Body of pancreas (tissue), 4 donors: ENCODE data around the gene DNAJB1. TPM values are rescaled to one million over a fixed set of nuclear protein-coding genes. Genes with fewer than 3 reads are reported as not detected.

ENCODE experiments used
- ATAC-seq: fragments of 150-250 bp; one replicate; pipeline ENCODE4 v1.9.1; 2016
- DNase-seq, 4 donors: peaks; one replicate each; pipeline ENCODE4 v3.0.0-alpha.2; 2019
- H3K27ac ChIP-seq, 4 donors: fragments of 200-600 bp; sonication (generic); 1 replicate in 3 of 4; 2 replicates in 1 of 4; pipeline versions ENCODE4 v1.5.1 to v1.6.1; 2016 to 2019; ENCODE audit warnings: mild to moderate bottlenecking in 1 of 4, mixed read lengths in 1 of 4, moderate library complexity in 1 of 4
- H3K27me3 ChIP-seq, 2 donors: fragments of 200-600 bp; sonication (generic); one replicate each; pipeline ENCODE4 v1.6.0; 2016; ENCODE audit warnings: mild to moderate bottlenecking in 1 of 2
- H3K36me3 ChIP-seq, 2 donors: fragments of 200-600 bp; sonication (generic); replicated peaks in 1 of 2; 2 replicates each; pipeline ENCODE4 v1.5.1; 2016; ENCODE audit warnings: low read depth in 2 of 2; ENCODE audit not compliant: insufficient read depth in 1 of 2
- H3K4me1 ChIP-seq: fragments of 200-600 bp; sonication (generic); one replicate; pipeline ENCODE4 v1.6.0; 2016
- H3K4me3 ChIP-seq, 2 donors: fragments of 200-600 bp; sonication (generic); 1 replicate in 1 of 2; 2 replicates in 1 of 2; pipeline ENCODE4 v1.5.1; 2016 to 2019
- H3K9me3 ChIP-seq, 3 donors: fragments of 200-600 bp; sonication (generic); 1 replicate in 2 of 3; 2 replicates in 1 of 3; pipeline ENCODE4 v1.5.1; 2016
- CTCF ChIP-seq, 7 experiments: fragments of 450-650 bp in 4 of 7; fragments of 200-600 bp in 3 of 7; sonication (generic) in 3 of 7; IDR thresholded peaks; one replicate each; pipeline ENCODE4 v1.5.1; 2016 to 2019; ENCODE audit warnings: antibody characterized with exemption in 7 of 7
- POLR2A ChIP-seq, 3 donors: fragments of 450-650 bp; IDR thresholded peaks; one replicate each; pipeline ENCODE4 v1.6.1; 2016; ENCODE audit warnings: antibody characterized with exemption in 3 of 3, mild to moderate bottlenecking in 2 of 3
- WGBS, 2 donors: methylation state at CpG; one replicate each; pipeline ENCODE4 v1.1.5; 2017; 5-methylcytosine and 5-hydroxymethylcytosine counted together
- intact Hi-C: fragments of 100-400 bp; cut with DNase I; formaldehyde crosslinking; loops from one replicate; pipeline ENCODE4 v1.15.1; 2023
- total RNA-seq, 2 donors: library from RNA; depleted of rRNA; stranded (reverse); fragments of >200 nt; gene quantifications; one replicate each; pipeline ENCODE4 v1.1.0, GENCODE V29; 2016

Gene DNAJB1
- total RNA-seq, 2 donors from 2014 or later, result 24.4 to 33.2 TPM

GRCh38 chr19:14477418-14478112 is 40.6 kb downstream of the DNAJB1 start:
- no peak overlapping the region for H3K4me3 ChIP-seq
- no peak overlapping the region for H3K27ac ChIP-seq
- H3K9me3 ChIP-seq, result no peaks in the 10 kb centered on the region
- H3K36me3 ChIP-seq, result peaks cover 0 to 6% of the 10 kb centered on the region in 2 donors
- TF ChIP-seq POLR2A (IDR thresholded peaks at IDR 0.05) (no peak), CTCF (IDR thresholded peaks at IDR 0.05) (no peak)
- peaks cover 0 to 12% of the 10 kb centered on the region in 2 donors for H3K27me3 ChIP-seq
- no peak for DNase-seq
- no peak for ATAC-seq
- H3K4me1 ChIP-seq, result peaks cover 30% of the 10 kb centered on the region
- intact Hi-C loops, result no loop called here
- WGBS, 2 donors, result 76 to 84% methylated on average over 6 to 10 of the region's 10 CpGs

- 39 to 64% methylated on average over 22 of the region's 26 CpGs for WGBS, 2 donors
- Histone ChIP-seq H3K4me3 (no peak overlapping the region), H3K27me3 (peaks cover 0 to 15% of the 10 kb centered on the region in 2 donors), H3K27ac (no peak overlapping the region), H3K36me3 (peaks cover 0 to 6% of the 10 kb centered on the region in 2 donors), H3K4me1 (peaks cover 37% of the 10 kb centered on the region), H3K9me3 (no peaks in the 10 kb centered on the region)
- DNase-seq (no peak), ATAC-seq (no peak)
- no peak for TF ChIP-seq POLR2A (IDR thresholded peaks at IDR 0.05)
- TF ChIP-seq CTCF (IDR thresholded peaks at IDR 0.05), result no peak
- intact Hi-C loops, result no loop called here
Measured at GRCh38 chr19:14476673-14477401, 41.4 kb downstream of the DNAJB1 start.

- Histone ChIP-seq H3K4me3 (no peak overlapping the region), H3K36me3 (peaks cover 0 to 6% of the 10 kb centered on the region in 2 donors), H3K27ac (no peak overlapping the region), H3K4me1 (peaks cover 39% of the 10 kb centered on the region), H3K27me3 (peaks cover 0 to 15% of the 10 kb centered on the region in 2 donors), H3K9me3 (no peaks in the 10 kb centered on the region)
- intact Hi-C loops, result no loop called here
- no peak for ATAC-seq
- WGBS, 2 donors, result 58 to 75% methylated on average over 5 to 7 of the region's 7 CpGs
- no peak for DNase-seq
- TF ChIP-seq POLR2A (IDR thresholded peaks at IDR 0.05) (no peak), CTCF (IDR thresholded peaks at IDR 0.05) (no peak)
Measured at GRCh38 chr19:14476327-14476672, 41.9 kb downstream of the DNAJB1 start.

- no peak for DNase-seq
- TF ChIP-seq CTCF (IDR thresholded peaks at IDR 0.05) (peak in 2 of 7 experiments; percentile 11 to 18), POLR2A (IDR thresholded peaks at IDR 0.05) (no peak)
- intact Hi-C loops, result no loop called here
- no peak for ATAC-seq
- Histone ChIP-seq H3K36me3 (peaks cover 0 to 6% of the 10 kb centered on the region in 2 donors), H3K9me3 (no peaks in the 10 kb centered on the region), H3K27ac (no peak within 1 kb of the TSS), H3K4me3 (no peak within 1 kb of the TSS), H3K27me3 (peaks cover 0 to 15% of the 10 kb centered on the region in 2 donors), H3K4me1 (peaks cover 39% of the 10 kb centered on the region)
- 8 to 13% methylated on average over 3 to 33 of the region's 33 CpGs for WGBS, 2 donors
Measured at GRCh38 chr19:14475251-14476073, 42.7 kb downstream of the DNAJB1 start, which contains the start of gene PTGER1. PTGER1 (minus strand) TSS chr19:14475354; CDS start chr19:14474320, 1,034 bp downstream.
